Measurements from ENCODE around the gene SPINDOC. TPM values are rescaled to one million over a fixed set of nuclear protein-coding genes. Genes with fewer than 3 reads are reported as not detected.

SPINDOC gene
- total RNA-seq, 1 donor from 2014 or later, result 32.2 TPM

DNA sequence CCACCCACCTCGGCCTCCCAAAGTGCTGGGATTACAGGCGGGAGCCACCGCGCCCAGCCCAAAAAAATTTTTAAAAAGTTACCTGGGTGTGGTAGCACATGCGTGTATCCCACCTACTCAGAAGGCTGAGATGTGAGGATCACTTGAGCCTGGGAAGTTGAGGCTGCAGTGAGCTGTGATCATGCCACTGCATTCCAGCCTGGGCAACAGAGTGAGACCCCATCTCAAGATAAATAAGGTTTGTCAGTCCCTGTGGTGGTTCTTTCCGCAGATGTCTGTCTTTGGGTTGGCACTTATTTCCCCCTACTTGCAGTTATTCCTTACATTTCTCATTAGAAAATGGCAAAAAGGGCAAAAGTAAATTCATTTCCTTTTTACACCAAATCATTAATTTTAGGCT is 33.6 kb downstream of the SPINDOC start:
- DNase-seq (ENCODE audit: low spot score), result no peak
- Mint-ChIP-seq H3K27me3 (ENCODE audit: low read depth) (no peaks in the 10 kb centered on the region), H3K4me3 (ENCODE audit: unreplicated experiment) (no peak overlapping the region), H3K36me3 (ENCODE audit: low read depth) (peaks cover 4% of the 10 kb centered on the region), H3K27ac (ENCODE audit: unreplicated experiment) (no peak overlapping the region), H3K4me1 (ENCODE audit: low read depth) (peaks cover 35% of the 10 kb centered on the region), H3K9me3 (ENCODE audit: low read depth) (no peaks in the 10 kb centered on the region)
- TF ChIP-seq, protein P1, sequence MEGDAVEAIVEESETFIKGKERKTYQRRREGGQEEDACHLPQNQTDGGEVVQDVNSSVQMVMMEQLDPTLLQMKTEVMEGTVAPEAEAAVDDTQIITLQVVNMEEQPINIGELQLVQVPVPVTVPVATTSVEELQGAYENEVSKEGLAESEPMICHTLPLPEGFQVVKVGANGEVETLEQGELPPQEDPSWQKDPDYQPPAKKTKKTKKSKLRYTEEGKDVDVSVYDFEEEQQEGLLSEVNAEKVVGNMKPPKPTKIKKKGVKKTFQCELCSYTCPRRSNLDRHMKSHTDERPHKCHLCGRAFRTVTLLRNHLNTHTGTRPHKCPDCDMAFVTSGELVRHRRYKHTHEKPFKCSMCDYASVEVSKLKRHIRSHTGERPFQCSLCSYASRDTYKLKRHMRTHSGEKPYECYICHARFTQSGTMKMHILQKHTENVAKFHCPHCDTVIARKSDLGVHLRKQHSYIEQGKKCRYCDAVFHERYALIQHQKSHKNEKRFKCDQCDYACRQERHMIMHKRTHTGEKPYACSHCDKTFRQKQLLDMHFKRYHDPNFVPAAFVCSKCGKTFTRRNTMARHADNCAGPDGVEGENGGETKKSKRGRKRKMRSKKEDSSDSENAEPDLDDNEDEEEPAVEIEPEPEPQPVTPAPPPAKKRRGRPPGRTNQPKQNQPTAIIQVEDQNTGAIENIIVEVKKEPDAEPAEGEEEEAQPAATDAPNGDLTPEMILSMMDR (IDR thresholded peaks at IDR 0.05), result no peak

DNA sequence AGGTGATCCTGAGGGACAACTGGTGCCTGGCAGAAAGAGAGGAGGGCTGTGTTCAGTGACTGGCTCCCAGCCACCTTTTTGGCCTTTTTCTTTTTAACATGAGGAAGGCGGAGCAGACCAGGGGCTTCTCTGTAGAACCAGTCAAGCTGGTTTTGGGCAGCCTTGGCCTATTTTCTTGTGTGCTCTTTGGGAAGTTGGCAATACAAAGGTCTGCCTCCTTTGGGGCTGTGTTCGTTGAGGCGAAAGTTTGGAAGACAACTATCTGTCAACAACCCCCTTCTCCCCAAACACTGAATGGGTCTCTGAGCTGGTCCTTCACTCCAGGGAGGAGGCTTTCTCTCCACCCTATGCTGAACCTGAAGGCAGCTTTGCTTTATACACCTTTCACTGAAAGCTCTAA is 34.1 kb downstream of the SPINDOC start:
- TF ChIP-seq, protein P1 (IDR thresholded peaks at IDR 0.05), result no peak
- peaks cover 4% of the 10 kb centered on the region for H3K36me3 Mint-ChIP-seq (ENCODE audit: low read depth)
- H3K4me1 Mint-ChIP-seq (ENCODE audit: low read depth), result peaks cover 33% of the 10 kb centered on the region
- H3K9me3 Mint-ChIP-seq (ENCODE audit: low read depth), result no peaks in the 10 kb centered on the region
- H3K27ac Mint-ChIP-seq (ENCODE audit: unreplicated experiment), result no peak overlapping the region
- H3K27me3 Mint-ChIP-seq (ENCODE audit: low read depth), result no peaks in the 10 kb centered on the region
- no peak overlapping the region for H3K4me3 Mint-ChIP-seq (ENCODE audit: unreplicated experiment)
- DNase-seq (ENCODE audit: low spot score), result peak; percentile 6

DNA sequence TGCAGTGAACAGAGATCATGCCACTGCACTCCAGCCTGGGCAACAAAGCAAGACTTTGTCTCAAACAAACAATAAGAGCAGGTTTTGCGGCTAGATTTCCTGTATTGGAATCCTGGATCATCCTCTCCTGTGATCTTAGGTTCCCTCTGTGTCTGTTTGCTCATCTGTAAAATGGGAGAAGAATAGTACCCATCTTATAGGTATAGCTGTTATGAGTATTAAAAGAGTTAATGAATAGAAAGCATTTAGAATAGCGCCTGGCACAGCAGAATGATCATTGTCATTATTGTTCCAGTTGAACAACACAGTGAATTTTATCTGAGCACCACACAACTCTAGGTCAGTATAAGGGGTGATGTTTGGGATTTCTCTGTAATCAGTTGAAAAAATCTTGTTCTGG is 36.4 kb downstream of the SPINDOC start:
- Mint-ChIP-seq H3K27me3 (ENCODE audit: low read depth) (no peaks in the 10 kb centered on the region), H3K27ac (ENCODE audit: unreplicated experiment) (no peak overlapping the region), H3K4me3 (ENCODE audit: unreplicated experiment) (no peak overlapping the region), H3K4me1 (ENCODE audit: low read depth) (peaks cover 21% of the 10 kb centered on the region), H3K9me3 (ENCODE audit: low read depth) (no peaks in the 10 kb centered on the region), H3K36me3 (ENCODE audit: low read depth) (peaks cover 2% of the 10 kb centered on the region)
- DNase-seq (ENCODE audit: low spot score), result no peak
- TF ChIP-seq, protein P1 (IDR thresholded peaks at IDR 0.05), result no peak

DNA sequence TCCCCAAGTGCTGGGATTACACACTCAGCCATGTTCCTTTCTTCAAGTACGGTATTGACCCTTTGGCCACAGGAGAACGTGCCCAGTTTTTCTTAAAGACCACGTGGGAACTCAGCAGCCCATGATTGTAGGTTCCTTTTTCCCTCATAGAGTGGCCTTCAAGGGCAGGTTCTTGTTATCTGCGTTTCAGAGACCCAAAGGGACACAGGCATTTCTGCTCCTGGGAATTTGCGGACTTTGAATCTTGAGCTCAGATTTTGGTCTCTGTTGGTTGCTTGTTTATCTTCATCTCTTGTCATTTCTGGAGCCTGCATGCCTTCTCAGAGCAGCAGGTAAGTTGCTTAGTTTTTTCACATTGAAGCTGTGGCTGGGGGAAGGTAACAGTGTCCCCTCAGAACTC is 37.7 kb downstream of the SPINDOC start:
- peak; percentile 4 for DNase-seq (ENCODE audit: low spot score)
- TF ChIP-seq, protein P1 (IDR thresholded peaks at IDR 0.05), result no peak
- Mint-ChIP-seq H3K27me3 (ENCODE audit: low read depth) (no peaks in the 10 kb centered on the region), H3K9me3 (ENCODE audit: low read depth) (no peaks in the 10 kb centered on the region), H3K36me3 (ENCODE audit: low read depth) (peaks cover 2% of the 10 kb centered on the region), H3K27ac (ENCODE audit: unreplicated experiment) (no peak overlapping the region), H3K4me3 (ENCODE audit: unreplicated experiment) (no peak overlapping the region), H3K4me1 (ENCODE audit: low read depth) (peaks cover 11% of the 10 kb centered on the region)

DNA sequence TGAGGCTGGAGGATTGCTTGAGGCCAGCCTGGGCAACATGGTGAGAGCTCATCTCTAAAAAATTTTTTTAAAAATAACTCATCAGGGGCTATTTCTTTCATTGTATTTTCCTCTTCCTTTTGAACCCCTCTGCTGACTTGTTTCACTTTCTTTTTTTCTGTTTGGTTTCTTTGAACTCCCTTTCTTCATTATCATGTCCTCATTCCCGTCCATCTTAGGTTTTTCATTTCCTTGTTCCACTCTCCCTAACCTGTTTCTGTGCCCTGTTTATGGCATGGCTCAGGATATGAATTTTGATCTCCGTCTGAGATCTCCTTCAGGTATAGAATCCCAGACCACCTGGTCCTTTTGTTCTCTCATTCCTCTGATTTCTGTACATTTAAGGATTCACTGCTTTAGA is 38.1 kb downstream of the SPINDOC start:
- peak overlapping the region; percentile 34 for H3K27ac Mint-ChIP-seq (ENCODE audit: unreplicated experiment)
- no peaks in the 10 kb centered on the region for H3K27me3 Mint-ChIP-seq (ENCODE audit: low read depth)
- H3K36me3 Mint-ChIP-seq (ENCODE audit: low read depth), result peaks cover 2% of the 10 kb centered on the region
- TF ChIP-seq, protein P1 (IDR thresholded peaks at IDR 0.05), result no peak
- peaks cover 11% of the 10 kb centered on the region for H3K4me1 Mint-ChIP-seq (ENCODE audit: low read depth)
- no peaks in the 10 kb centered on the region for H3K9me3 Mint-ChIP-seq (ENCODE audit: low read depth)
- H3K4me3 Mint-ChIP-seq (ENCODE audit: unreplicated experiment), result no peak overlapping the region
- no peak for DNase-seq (ENCODE audit: low spot score)
